HUDEP-2 (cell line): ENCODE measurements around the gene SLC44A1.

Experiments used
- DNase-seq, 76 experiments: peaks; one replicate each; lab custom pipeline; 2025; ENCODE audit not compliant: unreplicated experiment in 76 of 76; lab: John Stamatoyannopoulos, UW

The SLC44A1 gene

DNA sequence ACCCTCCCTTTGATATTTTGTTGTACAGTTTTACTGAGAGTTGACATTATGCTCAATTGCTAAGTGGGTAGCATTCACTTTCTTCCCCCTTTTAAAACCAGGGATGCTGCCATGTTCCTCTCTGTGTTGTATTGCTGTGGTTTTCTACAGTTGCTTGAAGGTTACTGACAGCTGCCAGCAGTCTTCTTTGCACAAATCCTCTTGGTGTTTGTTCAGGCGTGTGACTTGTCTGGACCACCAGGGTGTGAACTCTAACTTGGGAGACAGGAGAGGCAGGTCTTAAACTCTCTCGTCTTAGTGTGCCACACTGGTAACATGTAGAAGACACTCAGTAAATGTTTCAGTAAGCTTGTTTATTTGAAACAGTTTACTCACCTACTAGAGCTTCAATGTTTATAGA is 25.1 kb downstream of the SLC44A1 start:
- no peak for DNase-seq

DNA sequence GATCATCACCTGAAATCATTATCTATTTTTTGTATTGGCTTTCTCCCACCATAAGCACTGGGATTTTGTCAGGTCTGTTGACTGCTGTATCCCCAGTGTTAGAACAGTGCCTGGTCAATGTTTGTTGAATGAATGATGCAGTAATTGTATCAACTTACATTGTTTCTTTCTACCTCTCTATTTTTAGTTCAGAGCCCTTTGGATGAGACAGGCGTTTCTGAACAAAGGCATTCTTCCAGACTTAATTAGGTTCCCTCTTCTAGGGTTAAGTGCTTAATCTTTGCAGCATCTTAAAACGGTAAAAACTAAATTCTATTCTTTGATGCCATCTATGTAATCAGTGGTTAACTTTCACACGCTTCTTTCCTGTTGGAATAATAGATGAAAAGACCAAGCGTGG is 26.3 kb downstream of the SLC44A1 start:
- DNase-seq, result no peak

DNA sequence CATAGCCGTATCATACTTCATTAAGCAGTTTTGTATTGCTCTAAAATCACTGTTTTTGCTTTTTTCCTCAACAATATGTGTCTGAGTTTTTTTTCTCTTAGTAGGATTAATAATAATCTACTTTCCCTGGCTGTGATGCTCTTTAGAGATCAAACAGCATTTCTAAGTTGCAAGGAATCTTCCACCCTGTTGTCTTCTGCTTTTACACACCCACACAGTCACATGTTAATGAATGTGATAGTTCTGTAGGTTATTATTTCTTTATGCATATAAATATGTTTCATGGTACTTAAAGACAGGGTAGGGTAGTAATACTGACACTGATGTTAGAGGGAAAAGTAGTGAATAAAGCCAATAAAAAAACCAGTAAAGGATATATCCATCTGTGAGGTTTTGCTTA is 29.3 kb downstream of the SLC44A1 start:
- DNase-seq, result no peak

DNA sequence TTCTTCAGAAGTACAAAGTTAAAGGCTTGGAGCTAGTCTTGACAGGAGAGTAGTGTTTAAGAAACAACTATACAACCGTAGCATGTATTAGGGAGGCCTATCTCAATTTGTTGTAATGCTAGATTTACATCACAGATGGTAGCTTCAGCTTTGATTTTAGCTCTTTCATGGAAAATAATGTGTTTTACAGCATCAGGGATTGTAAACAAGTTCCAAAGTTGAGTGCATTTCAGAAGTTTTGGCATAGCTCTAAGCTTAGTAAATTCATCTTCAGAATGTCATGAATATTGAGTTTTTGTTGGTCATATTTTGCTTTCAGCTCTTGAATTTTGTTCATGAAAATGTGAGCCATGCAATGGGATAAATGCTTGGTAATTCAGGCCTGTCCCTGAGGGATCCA is 30.7 kb downstream of the SLC44A1 start:
- DNase-seq, result no peak

DNA sequence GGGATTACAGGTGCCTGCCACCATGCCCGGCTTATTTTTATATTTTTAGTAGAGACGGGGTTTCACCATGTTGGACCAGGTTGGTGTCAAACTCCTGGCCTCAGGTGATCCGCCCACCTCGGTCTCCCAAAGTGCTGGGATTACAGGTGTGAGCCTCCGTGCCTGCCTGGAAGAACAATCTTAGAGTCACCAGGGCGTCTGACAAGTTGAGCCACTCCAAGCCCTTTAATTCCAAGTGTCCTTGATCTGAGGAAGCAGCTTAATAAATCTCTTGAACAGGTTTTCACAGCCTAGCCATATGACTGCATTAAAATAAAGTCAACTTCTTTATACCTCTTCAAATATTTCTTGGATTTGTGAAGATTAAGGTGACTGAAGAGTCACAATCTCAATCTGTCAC is 31.5 kb downstream of the SLC44A1 start:
- DNase-seq, result no peak

DNA sequence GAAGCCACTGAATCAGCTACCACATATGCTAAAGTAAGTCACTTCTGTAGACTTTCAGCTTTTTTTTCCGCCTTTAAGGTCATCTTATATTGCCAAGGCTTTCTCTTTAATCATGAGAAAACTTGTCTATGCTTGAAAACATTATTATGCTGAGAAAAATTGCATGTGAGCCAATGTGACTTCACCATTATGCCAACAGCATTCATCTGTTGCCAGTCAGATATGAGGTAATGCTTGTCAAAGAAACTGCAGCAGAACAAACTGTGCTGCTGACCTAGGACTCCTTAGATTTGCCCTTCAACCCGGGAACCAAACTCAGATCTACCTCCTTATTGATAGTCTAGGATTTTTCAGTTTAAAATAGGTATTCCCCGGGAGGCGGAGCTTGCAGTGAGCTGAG is 34.3 kb downstream of the SLC44A1 start:
- no peak for DNase-seq

DNA sequence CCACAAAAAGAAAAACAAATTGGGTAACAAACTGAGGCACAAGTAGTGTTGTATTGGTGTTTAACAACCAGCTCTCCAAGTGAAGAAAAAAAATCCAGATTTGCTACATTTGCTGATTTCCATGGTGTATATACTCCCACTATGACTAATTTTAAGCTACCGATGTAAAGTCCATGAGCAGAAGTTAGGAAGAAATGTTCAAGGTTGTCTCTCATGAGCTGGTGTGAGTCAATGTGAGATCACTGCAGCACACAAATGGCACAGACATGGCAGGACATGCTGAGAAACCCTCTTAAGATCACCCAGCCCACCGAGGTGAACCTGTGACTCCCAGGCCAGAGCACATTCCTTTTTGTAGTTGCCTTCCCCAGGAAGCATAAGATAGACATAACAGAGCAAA is 36.2 kb downstream of the SLC44A1 start:
- DNase-seq, result no peak

DNA sequence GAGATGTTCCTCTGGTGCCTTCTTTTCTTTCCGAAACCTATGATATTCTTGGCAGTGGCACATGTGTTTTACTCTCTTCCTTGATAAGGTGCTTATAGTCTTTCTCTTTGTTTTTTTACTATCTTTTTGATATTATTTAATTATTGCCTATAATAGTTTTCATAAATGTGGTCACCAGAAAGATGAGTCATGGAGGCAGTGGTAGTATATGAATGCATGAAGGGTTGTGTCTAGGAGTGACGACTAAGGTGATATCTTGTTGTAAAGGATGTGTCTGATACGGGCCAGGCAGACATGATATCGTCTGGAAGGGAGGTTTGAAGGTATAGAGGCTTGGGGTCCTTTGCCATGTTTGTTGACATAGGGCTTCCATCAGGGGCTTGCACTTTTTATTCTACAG is 36.8 kb downstream of the SLC44A1 start:
- no peak for DNase-seq

DNA sequence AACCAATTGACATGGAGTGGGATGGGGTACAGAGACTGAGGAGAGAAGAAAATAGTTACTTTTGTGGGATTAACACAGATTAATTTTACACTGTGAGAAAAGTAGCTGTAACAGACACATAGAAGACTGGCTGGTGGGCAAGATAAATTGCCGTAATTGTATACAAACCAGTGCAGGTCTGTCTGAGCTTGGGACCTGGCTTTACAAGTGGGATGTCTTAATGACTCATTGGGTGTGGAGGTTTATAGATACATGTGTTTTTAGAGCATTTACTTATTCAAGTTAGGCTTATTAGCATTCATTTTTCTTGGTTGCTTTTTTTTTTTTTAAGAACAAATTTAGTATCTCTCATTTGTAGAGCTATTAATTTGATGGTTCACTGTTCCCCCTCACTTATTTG is 37.5 kb downstream of the SLC44A1 start:
- peak in 1 of 76 experiments; percentile 3 for DNase-seq

DNA sequence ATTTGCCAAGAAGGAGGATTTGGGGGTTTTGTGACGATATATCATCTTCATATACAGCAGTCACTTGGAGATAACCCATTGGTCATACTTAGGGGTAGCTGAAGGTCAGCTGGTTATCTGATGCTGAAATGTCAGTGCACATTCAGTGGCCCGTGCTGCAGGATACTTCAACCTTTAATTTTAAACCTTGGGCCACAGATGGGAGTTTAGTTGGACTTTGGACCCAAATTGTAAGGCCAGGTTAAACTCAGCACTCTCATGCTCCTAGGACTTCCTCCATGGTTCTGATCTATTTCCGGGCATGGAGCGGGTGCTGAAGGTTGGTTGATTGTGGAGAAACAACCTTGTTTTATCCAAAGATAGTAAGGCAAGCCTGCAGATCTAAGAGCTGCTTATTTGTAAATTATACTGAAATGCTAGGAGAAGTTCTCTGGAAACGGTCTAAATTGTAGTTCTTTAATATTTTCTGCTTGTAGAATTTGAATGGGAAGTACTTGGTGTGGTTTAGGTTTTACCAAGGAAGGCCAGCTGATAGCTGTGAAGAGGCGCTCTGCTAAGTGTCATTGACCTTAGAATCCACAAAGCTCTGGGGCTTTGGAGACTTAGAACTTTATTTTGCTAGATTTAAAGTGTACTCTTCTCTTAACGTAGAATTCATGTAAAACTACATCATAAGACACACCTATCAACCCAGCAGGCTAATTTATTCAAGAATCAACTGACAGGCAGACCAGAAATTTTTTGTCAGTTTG is 38.6 kb downstream of the SLC44A1 start:
- no peak for DNase-seq

DNA sequence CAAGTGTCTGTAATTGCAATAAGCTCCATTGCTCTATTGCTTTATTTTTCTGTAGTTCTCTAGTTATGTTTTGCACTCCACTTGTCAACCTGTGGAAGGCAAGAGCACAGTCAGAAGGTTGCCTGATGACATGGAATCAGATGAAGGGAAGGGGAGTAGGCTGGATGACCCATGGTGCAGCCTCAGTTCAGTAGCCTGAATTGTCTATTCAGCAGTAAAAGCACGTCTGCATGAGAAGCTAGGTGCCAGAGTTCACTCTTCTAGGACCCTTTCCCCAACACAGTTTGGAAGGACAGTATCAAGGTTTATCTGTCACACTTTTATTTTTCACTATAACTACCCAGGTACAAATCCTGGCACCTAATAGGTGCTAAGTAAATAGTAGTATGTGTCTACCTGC is 39.3 kb downstream of the SLC44A1 start:
- no peak for DNase-seq

DNA sequence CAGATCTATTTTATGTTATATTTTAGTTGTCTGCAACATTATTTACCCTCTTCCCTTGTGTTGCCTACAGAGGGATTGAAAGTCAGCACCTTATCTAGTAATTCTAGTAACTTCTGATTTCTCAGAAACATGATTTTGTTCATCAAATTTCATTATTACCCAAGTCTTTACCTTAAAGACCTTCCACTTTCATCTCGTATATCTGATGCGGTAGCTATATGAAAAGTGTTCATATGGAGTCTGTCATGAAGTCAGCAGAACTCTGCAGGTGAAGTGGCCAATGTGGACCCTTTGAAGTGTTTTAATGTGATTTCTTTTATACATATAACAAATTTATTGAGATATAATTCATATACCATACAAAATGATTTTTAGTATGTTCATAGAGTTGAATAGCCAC is 40.0 kb downstream of the SLC44A1 start:
- no peak for DNase-seq

DNA sequence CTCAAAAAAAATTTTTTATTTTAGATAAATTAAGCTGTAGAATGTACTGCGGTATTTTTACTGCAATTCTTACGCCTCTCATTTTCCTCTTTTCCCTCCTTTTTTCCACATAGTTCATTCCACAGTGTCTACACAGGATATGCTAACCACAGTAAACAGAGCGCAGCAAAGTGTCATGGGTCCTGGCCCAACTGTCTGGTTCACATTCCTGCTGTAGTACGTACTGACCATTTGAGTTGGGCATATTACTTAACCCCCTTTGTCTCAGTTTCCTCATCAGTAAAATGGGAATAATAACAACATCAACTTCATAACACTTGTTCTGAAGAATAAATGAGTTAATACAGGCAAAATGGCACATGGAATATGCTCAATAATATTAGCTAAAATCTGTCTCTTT is 41.6 kb downstream of the SLC44A1 start:
- no peak for DNase-seq

DNA sequence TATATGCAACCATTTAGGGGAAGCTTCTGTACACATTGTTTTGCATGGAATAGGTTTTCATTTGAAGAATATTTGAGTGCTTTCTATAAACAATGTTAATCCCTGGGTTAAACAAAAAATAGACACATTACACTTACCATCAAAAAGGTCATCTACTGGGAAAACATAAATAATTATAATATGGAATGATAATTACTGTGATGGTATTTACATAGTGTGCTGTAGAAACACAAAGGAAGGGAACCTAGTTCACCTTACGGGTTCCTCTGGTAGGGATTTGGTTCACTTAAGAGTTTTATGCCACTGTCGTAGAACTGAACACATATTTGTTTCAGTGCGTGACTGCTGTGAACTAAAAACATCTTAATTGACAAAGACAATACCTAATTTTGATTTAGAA is 44.9 kb downstream of the SLC44A1 start:
- DNase-seq, result no peak

DNA sequence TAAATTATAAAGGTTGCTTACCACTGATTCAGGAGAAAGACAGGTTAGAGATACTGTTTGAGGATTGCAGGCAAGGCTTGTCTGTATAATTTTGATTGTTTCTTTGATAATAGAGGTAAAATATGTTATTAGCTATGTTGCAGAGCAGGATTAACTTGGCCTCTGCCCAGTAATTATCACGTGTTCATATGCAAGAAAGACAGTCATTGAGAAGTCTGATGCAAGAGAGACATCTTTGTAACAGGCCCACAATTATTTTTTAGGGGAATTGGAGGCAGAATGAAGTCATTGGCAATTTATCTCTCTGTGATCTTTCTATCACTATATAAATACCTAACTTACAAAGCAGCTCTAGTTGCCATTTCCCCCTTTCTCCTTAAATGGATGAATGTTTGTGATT is 46.0 kb downstream of the SLC44A1 start:
- no peak for DNase-seq

DNA sequence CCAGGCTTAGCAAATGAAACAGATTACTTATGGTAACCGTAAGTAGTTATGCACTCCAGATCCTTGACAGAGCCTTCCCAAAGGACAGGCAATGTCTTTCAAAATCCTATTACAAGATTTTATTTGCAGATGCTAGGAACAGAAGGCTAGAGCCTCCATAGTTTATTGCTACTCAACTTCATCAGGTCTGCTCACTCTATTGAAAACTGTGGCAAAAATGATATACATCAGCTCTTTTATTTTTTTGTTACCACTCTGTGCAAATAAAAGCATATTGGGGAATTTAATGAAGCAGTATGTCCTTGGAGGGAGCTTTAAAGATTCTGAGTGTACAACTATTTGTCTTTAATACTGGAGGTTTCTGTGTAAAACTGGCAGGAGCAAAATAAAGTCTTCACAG is 46.5 kb downstream of the SLC44A1 start:
- no peak for DNase-seq

DNA sequence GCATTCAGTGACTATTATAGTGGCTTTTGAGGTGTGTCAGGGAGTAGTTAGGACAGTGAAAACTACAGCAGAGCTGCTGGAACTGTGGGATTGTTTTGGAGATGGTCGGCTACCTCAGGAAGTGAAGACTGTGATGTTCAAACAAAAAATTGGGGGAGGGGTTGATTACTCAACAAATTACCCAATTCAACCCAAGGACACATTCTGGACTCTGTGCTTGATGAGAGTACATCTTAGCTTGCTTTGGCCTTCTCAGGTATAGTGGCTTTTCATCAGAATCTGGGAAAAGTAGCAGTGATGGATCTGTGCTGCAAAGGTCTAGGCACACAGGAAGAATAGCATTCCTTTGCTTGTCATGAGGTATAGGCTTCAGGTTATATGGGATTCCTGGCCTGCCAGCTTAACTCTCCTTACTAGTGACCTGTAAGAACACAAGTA is 47.0 kb downstream of the SLC44A1 start:
- no peak for DNase-seq

DNA sequence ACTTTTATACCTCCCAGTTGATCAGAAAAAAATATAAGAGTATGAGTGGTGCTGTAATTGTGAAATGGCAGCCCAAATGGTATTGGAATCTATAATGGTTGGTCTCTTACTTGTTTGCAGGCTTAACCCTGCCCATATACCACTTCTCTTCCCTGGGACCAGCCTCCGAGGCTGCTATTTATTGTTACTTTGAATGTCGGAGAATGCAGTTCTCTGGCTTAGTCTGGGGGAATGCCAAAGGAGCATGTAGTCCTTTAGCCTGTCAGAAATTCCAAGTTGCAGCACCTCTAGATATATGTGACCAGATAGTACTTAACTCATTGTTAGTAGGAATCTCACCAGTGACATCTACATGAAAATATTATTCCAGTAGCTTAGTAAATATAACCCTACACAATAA is 47.5 kb downstream of the SLC44A1 start:
- no peak for DNase-seq

DNA sequence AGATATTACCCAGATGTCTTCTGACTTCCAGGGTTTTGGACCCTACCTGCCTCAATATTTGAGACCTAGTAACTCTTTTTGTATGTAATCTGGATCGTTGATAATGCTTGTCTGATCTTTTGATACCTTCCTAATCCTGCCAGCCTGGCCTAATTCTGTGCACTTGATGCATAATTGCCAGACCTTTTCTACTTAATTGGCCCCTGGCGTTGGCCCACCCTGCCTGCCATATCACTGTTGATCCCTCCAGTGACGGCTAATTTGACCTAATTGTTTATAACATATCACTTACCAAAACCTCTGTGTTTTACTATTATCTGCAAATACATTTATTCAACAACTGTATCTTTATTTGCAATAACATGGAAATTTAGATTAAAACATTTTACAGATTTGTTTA is 49.0 kb downstream of the SLC44A1 start:
- DNase-seq, result no peak

DNA sequence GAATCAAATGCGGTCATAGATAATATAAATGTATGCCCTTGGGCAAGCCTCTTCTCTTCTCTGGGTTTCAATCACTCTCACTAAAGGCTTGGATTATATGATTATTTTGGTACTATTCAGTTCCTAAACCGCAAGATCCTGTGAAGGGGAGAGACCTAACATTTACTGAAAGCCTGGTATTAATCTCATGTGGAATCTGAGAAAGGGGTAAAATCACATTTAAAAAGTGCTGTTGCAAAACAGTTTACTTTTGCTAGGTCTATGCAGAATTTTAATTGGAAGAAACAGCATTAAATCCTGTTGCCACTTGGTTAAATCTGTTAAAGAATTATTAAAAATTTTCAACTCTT is 50.7 kb downstream of the SLC44A1 start:
- DNase-seq, result no peak

DNA sequence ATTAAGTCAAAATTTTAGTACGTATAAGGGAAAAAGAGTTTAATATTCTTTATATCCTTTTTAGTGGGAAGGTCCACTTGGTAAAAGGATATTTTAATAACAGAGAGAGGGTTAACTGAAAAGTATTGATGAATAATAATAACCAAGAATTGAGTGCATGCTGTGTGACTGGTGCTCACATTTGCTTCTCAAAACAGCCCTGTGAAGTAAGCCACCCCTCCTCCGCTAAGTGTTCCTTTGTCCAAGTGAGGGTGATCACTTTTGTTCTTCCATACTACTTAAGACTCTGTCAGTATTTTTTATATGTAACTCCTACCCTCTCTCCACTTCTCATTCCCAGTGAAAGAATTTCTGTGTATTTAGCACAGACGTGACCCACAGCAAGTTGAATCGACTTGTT is 51.5 kb downstream of the SLC44A1 start:
- DNase-seq, result no peak

DNA sequence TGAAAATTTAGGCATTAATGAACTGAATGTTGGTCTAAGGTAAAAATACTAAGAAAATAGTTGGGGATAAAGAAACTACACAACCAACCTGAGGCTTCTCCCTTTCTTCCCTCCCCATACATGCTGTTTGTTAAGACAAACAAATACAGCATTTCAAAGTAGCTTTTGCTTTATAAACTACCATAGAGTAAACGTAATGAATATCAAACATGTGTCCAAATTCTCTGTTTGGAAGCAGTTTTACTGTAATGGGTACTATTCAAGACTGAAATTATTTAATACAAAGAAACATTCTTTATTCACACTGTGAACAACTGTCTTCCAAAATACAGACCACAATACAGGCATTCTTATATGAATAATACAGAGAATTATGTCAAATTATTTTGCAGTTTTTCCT is 52.0 kb downstream of the SLC44A1 start:
- peak in 1 of 76 experiments; percentile 3 for DNase-seq

DNA sequence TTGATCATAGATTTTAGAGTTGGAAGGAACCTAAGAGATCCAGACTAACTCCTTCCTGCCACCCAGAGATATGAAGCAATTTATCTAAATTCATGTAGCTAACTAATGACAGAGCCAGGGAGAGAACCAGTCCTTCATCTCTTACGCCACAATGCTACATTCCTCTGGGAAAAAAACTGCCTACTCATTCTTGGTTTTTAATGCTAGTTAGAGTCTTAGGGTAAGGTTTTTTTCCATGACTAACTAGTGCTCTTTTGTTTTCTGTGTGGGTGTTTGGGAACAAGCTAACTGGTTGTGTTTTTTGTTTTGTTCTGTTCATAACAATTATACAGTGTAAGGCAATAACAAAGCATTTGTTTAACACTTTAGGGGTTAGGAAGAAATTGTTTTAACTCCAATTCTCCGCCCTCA is 52.4 kb downstream of the SLC44A1 start:
- peak in 19 of 76 experiments; percentile 4 to 52 (median 26) for DNase-seq
